A549 (cell line): ENCODE data around the gene PTGR2. TPM values are rescaled to one million over a fixed set of nuclear protein-coding genes. Genes with fewer than 3 reads are reported as not detected.

Experiments
- ATAC-seq, 2 experiments: fragments of 200-7000 bp in 1 of 2; fragments of >200 bp in 1 of 2; cut with Nextera tagmentation in 1 of 2; cut with Tn5 transposase in 1 of 2; 3 replicates each; pipeline versions ENCODE4 v1.8.0 to v1.9.1; 2018 to 2020; ENCODE audit warnings: mild to moderate bottlenecking in 1 of 2, moderate library complexity in 1 of 2
- CTCF ChIA-PET: fragments of 300-600 bp; sonication (Branson Sonifier 250); formaldehyde crosslinking; extraction: SDS; loops from one replicate; lab custom pipeline; 2021; ENCODE audit warnings: antibody characterized with exemption, inconsistent platforms; lab: Yijun Ruan, JAX
- POLR2A ChIA-PET: fragments of 350-600 bp; formaldehyde crosslinking; extraction: SDS; loops from one replicate; lab custom pipeline; 2021; ENCODE audit warnings: antibody characterized with exemption, inconsistent platforms; lab: Yijun Ruan, JAX
- DNase-seq, 2 experiments: peaks; one replicate each; pipeline versions ENCODE4 v3.0.0 to v3.0.0-alpha.2; 2011 to 2016; ENCODE audit warnings: low read depth in 1 of 2, low spot score in 1 of 2
- FAIRE-seq: peaks from 2 replicates; lab custom pipeline; 2011; peaks lifted over from hg19 to GRCh38; lab: Jason Lieb, UNC
- H3K27ac ChIP-seq, 2 experiments: fragments of >200 bp; sonication (Bioruptor Twin); formaldehyde crosslinking; 3 replicates each; pipeline ENCODE4 v1.5.1; 2016 to 2017
- H3K4me1 ChIP-seq: fragments of >200 bp; sonication (Bioruptor Twin); formaldehyde crosslinking; 3 replicates; pipeline ENCODE4 v1.6.1; 2016
- H3K4me2 ChIP-seq: fragments of >200 bp; sonication (Bioruptor Twin); formaldehyde crosslinking; 3 replicates; pipeline ENCODE4 v1.6.1; 2016
- H3K4me3 ChIP-seq: fragments of >200 bp; sonication (Bioruptor Twin); formaldehyde crosslinking; 3 replicates; pipeline ENCODE4 v1.5.1; 2016
- H3K9me3 ChIP-seq: fragments of >200 bp; sonication (Bioruptor Twin); formaldehyde crosslinking; 3 replicates; pipeline ENCODE4 v1.6.1; 2016
- BHLHE40 ChIP-seq: IDR thresholded peaks from 2 replicates; pipeline ENCODE4 v1.6.1; 2012; ENCODE audit warnings: low read depth, low read length, inconsistent platforms
- CEBPB ChIP-seq, 2 experiments: fragments of >200 bp in 1 of 2; sonication (Bioruptor Twin) in 1 of 2; formaldehyde crosslinking in 1 of 2; IDR thresholded peaks; 2 replicates each; pipeline ENCODE4 v1.6.1; 2012 to 2016
- EHF ChIP-seq: fragments of 250-450 bp; sonication (Bioruptor Pico); IDR thresholded peaks from 2 replicates; pipeline ENCODE4 v1.5.0; 2020; ENCODE audit warnings: mild to moderate bottlenecking
- EHMT2 ChIP-seq: fragments of 200-600 bp; sonication (generic); IDR thresholded peaks from 2 replicates; pipeline ENCODE4 v1.6.1; 2016; ENCODE audit warnings: antibody characterized with exemption, low read depth, mild to moderate bottlenecking, moderate library complexity
- ESRRA ChIP-seq: fragments of 150-350 bp; IDR thresholded peaks from 2 replicates; pipeline ENCODE4 v1.6.1; 2014; ENCODE audit warnings: mild to moderate bottlenecking, low read length, borderline replicate concordance
- FOSB ChIP-seq: fragments of 250-450 bp; sonication (Bioruptor Pico); IDR thresholded peaks from 2 replicates; pipeline ENCODE4 v1.5.0; 2020; ENCODE audit warnings: mild to moderate bottlenecking, moderate library complexity
- FOSL2 ChIP-seq, 2 experiments: fragments of 450-650 bp in 1 of 2; fragments of >200 bp in 1 of 2; sonication (Bioruptor Twin) in 1 of 2; formaldehyde crosslinking; IDR thresholded peaks; 2 replicates each; pipeline versions ENCODE4 v1.5.0 to v1.6.1; 2016 to 2020; ENCODE audit warnings: mild to moderate bottlenecking in 1 of 2, moderate library complexity in 1 of 2
- FOXS1 ChIP-seq: fragments of 250-450 bp; sonication (Bioruptor Pico); IDR thresholded peaks from 2 replicates; pipeline ENCODE4 v1.5.0; 2020; ENCODE audit warnings: mild to moderate bottlenecking, moderate library complexity
- GATA3 ChIP-seq: IDR thresholded peaks from 2 replicates; pipeline ENCODE4 v1.6.1; 2012; ENCODE audit warnings: borderline replicate concordance
- HOXB5 ChIP-seq: fragments of 250-450 bp; sonication (Bioruptor Pico); IDR thresholded peaks from 2 replicates; pipeline ENCODE4 v1.5.0; 2020; ENCODE audit warnings: mild to moderate bottlenecking, moderate library complexity
- MAFK ChIP-seq: fragments of 450-650 bp; IDR thresholded peaks from 2 replicates; pipeline ENCODE4 v1.6.1; 2014; ENCODE audit not compliant: partially characterized antibody
- MYC ChIP-seq: IDR thresholded peaks from 2 replicates; pipeline ENCODE4 v1.6.1; 2012; ENCODE audit warnings: mild to moderate bottlenecking, inconsistent platforms, low read length, improper control_type of control experiment, borderline replicate concordance
- POLR2AphosphoS2 ChIP-seq: conservative IDR thresholded peaks from 2 replicates; pipeline ENCODE4 v1.6.1; 2012; ENCODE audit warnings: low read length, improper control_type of control experiment, inconsistent platforms
- RARB ChIP-seq: fragments of 250-450 bp; sonication (Bioruptor Pico); IDR thresholded peaks from 2 replicates; pipeline ENCODE4 v1.8.0; 2021; ENCODE audit warnings: mild to moderate bottlenecking, moderate library complexity
- RCOR1 ChIP-seq: fragments of 150-350 bp; IDR thresholded peaks from 2 replicates; pipeline ENCODE4 v1.6.1; 2014; ENCODE audit warnings: antibody characterized with exemption, low read length, low read depth
- RFX5 ChIP-seq: fragments of 450-650 bp; IDR thresholded peaks from 2 replicates; pipeline ENCODE4 v1.7.1; 2014; ENCODE audit warnings: antibody characterized with exemption, mild to moderate bottlenecking, moderate library complexity
- TFCP2L1 ChIP-seq: fragments of 250-450 bp; sonication (Bioruptor Pico); IDR thresholded peaks from 2 replicates; pipeline ENCODE4 v1.5.0; 2021; ENCODE audit warnings: mild to moderate bottlenecking
- TP53 ChIP-seq: fragments of 250-450 bp; sonication (Bioruptor Pico); IDR thresholded peaks from 2 replicates; pipeline ENCODE4 v1.5.0; 2021; ENCODE audit warnings: mild to moderate bottlenecking, moderate library complexity
- WGBS: methylation state at CpG from one replicate; pipeline ENCODE4 v1.1.6; 2017; ENCODE audit errors: missing lambda C conversion rate; 5-methylcytosine and 5-hydroxymethylcytosine counted together
- polyA plus RNA-seq, 4 experiments: library from polyadenylated mRNA; depleted of rRNA in 3 of 4; stranded (reverse); fragments of >200 nt; fragmentation: RNase III in 1 of 4; extraction: RNeasy Plus Mini Kit Qiagen cat#74134 plus additional on column Dnase treatment in 1 of 4; gene quantifications; 2 replicates in 3 of 4; 3 replicates in 1 of 4; pipeline ENCODE4 v1.2.3, GENCODE V29; 2011 to 2017
- TF ChIP-seq, protein P1 (sequence below): fragments of >200 bp; sonication (Bioruptor Twin); formaldehyde crosslinking; IDR thresholded peaks from 2 replicates; pipeline ENCODE4 v1.6.1; 2016
- TF ChIP-seq, protein P2 (sequence below): fragments of >200 bp; sonication (Bioruptor Twin); formaldehyde crosslinking; IDR thresholded peaks from 3 replicates; pipeline ENCODE4 v1.5.1; 2016
- TF ChIP-seq, protein P3 (sequence below): fragments of 200-600 bp; sonication (generic); IDR thresholded peaks from 2 replicates; pipeline ENCODE4 v1.6.1; 2016; ENCODE audit warnings: antibody characterized with exemption, mild to moderate bottlenecking, moderate library complexity

PTGR2 gene
- polyA plus RNA-seq, 2 of the 4 experiments (the other 2 are of a cell fraction), result 13.5 to 30.5 TPM

DNA sequence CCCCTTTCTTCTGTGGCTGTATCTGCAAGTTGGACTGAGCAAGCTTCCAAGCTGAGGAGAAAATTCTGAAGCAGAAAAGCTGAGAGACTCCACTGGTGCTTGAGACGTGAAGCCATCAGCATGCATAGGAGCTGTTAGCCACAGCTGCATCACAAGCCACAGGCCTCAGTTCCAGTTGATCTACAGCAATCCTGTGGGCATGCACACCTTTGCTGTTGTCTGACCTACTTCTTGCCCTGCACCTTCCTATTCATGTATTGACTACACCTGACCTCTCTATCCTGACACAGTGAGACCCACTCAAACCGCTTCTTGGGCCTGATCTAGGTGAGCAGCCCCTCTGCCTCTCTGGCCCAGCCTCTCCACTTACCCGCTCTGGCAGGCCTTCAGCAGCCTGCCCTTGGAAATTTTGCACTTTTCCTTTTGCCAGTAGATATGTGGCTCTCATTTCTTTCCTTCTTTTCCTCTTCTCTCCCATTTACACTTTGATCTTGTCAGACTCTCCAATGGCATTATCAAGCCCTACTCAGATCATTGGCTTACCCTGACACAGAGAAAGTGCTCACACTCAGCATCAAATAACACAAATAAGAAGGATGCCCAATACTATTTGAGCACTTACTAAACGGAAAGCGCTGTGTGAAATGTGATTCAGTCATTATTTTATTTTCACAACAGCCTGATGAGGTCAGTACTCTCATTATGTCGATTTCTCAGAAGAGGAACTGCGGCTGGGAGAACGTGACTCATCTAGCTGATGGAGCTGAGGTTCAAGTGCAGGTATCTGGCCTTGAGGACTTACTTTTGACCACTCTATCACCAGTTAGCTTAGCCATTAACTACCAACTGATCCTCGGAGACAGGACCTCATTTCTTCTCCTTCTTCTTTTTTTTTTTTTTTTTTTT is 21.9 kb upstream of the PTGR2 start:
- CTCF ChIA-PET, result interaction anchor here (0.9 to 11.9 kb wide), 4 partner anchors 11 to 103 kb away, joined by 3 to 191 read pairs (median 21); no protein-coding TSS in a partner anchor
- no peak for TF ChIP-seq RCOR1
- no peak for TF ChIP-seq FOSL2 (IDR thresholded peaks at IDR 0.05)
- peak; percentile 50; the same call in 1 of the 2 replicates for TF ChIP-seq FOSL2 (CRISPR knock-in tag; IDR thresholded peaks at IDR 0.05)
- FAIRE-seq, result no peak

DNA sequence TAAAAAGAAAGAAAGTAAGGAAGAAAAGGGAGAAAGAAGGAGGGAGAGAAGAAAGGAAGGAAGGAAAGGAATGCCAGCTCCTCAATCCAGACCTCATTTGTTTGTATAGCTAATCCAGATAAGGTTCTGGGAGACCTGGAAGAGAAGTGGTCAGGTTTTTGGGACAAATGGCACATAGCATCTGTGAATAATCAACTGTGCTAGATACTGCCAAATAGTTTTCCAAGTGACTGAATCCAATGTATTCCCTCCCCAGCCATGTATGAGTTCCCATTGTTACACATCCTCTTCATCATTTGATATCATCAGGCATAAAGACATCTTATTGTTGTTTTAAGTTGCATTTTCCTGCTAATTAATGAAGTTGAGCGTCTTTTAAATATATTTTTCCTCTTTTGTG is 18.6 kb upstream of the PTGR2 start:
- WGBS, result 44% methylated on average over 1 of the region's 1 CpG
- TF ChIP-seq FOSL2 (IDR thresholded peaks at IDR 0.05) (no peak), FOSL2 (CRISPR knock-in tag; IDR thresholded peaks at IDR 0.05) (no peak), TFCP2L1 (CRISPR knock-in tag) (no peak)
- TF ChIP-seq, protein P1, sequence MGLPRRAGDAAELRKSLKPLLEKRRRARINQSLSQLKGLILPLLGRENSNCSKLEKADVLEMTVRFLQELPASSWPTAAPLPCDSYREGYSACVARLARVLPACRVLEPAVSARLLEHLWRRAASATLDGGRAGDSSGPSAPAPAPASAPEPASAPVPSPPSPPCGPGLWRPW, result no peak
- no peak for DNase-seq
- ChIA-PET CTCF (interaction anchor here (1.3 to 11.9 kb wide), 2 partner anchors 11 to 106 kb away, joined by 4 to 191 read pairs; no protein-coding TSS in a partner anchor), POLR2A (interaction anchor here (2.0 kb wide), 1 partner anchor 19 kb away, joined by 9 read pairs; the partner anchor contains the start of gene PTGR2)
- Histone ChIP-seq H3K4me3 (no peak overlapping the region), H3K4me1 (peaks cover 27% of the 10 kb centered on the region), H3K4me2 (peak overlapping the region; percentile 57), H3K9me3 (no peaks in the 10 kb centered on the region), H3K27ac (peak overlapping the region; percentile 53 to 81)
- peak in 1 of 2 experiments; percentile 24; a peak in 1 of 6 replicates for ATAC-seq
- no peak for FAIRE-seq

More for the DNA sequence above, 21.9 kb upstream of the PTGR2 start:
- Histone ChIP-seq H3K4me2 (0 out of 3 replicates have a peak overlapping the region, but pooled peaks have one; percentile 15), H3K27ac (peak overlapping the region in 1 of 2 experiments; percentile 55; a peak in 2 of 6 replicates), H3K4me3 (no peak overlapping the region), H3K9me3 (no peaks in the 10 kb centered on the region), H3K4me1 (peaks cover 22% of the 10 kb centered on the region)
- POLR2A ChIA-PET, result interaction anchor here (0.6 kb wide), 2 partner anchors 44 to 1525 kb away, joined by 3 to 4 read pairs; no protein-coding TSS in a partner anchor
- WGBS, result 73% methylated on average over 9 of the region's 9 CpGs
- DNase-seq, result peak in 1 of 2 experiments; percentile 43
- ATAC-seq, result 0 out of 6 replicates have a peak, but pooled peaks of 1 of the 2 experiments have one; percentile 32

DNA sequence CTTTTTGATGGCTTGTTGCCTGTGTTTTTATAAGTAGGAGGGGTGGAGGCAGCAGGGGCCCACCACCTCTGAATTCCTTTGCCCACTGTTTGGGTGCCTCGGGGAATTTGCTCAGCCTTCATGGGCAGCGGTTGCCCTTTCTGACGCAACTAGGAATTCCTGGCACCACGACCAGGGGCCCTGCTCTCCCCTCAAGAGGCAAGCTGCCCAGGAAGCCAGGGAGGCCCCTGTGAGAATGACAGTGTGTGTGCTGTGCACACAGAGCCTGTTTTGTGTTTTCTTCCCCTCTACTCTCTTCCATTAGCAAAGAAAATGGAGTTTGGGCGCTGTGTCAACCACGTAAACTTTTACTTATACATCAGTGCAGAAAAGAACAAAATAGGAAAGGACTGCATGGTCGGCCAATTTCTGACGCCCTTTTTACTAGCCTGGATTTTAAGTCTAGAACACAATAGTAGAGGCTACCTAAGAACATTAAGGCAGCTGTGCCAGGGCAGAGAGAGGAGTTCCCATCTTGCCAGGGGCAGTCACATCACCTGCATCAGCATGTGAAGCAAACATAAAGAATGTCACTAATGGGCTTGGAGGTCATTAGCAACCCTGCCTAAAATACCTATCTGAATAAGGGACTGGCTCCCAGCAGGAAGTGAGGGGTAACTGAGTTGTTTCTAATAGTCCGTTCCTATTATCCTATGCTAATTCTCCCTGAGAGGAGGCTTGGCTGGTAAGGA is 17.9 kb upstream of the PTGR2 start:
- CTCF ChIA-PET, result interaction anchor here (1.3 to 11.9 kb wide), 2 partner anchors 10 to 106 kb away, joined by 4 to 191 read pairs; no protein-coding TSS in a partner anchor
- whole genome bisulfite sequencing, result 44% methylated on average over 9 of the region's 9 CpGs

DNA sequence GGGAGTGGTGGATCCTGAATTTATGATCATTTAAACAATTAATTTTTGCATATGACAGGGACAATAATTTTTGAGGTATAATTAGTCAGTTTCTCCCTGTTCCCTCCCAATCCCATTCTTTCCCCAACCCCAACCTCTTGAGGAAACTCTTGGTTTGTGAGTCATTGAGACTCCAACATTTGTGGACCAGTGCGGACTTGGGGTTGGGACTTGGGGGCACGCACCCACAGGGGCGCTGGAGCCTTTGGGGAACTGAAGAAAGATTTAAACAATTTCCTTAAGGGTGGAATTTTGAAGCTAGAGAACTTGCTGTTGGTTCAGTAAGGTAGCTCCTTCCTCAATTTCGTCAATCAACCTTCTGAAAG is 17.4 kb upstream of the PTGR2 start:
- H3K4me1 ChIP-seq, result peaks cover 33% of the 10 kb centered on the region
- H3K4me2 ChIP-seq, result peak overlapping the region; percentile 57
- no peaks in the 10 kb centered on the region for H3K9me3 ChIP-seq
- CTCF ChIA-PET, result no interaction called here
- FAIRE-seq (no peak), DNase-seq (no peak), ATAC-seq (no peak)
- POLR2A ChIA-PET, result interaction anchor here (0.6 to 2.0 kb wide), 2 partner anchors 17 to 558 kb away, joined by 3 to 9 read pairs; partner anchors contain the start of gene PTGR2
- peak overlapping the region; percentile 53 to 81 for H3K27ac ChIP-seq
- no peak overlapping the region for H3K4me3 ChIP-seq
- 87% methylated on average over 4 of the region's 4 CpGs for WGBS
- TF ChIP-seq, protein P2, sequence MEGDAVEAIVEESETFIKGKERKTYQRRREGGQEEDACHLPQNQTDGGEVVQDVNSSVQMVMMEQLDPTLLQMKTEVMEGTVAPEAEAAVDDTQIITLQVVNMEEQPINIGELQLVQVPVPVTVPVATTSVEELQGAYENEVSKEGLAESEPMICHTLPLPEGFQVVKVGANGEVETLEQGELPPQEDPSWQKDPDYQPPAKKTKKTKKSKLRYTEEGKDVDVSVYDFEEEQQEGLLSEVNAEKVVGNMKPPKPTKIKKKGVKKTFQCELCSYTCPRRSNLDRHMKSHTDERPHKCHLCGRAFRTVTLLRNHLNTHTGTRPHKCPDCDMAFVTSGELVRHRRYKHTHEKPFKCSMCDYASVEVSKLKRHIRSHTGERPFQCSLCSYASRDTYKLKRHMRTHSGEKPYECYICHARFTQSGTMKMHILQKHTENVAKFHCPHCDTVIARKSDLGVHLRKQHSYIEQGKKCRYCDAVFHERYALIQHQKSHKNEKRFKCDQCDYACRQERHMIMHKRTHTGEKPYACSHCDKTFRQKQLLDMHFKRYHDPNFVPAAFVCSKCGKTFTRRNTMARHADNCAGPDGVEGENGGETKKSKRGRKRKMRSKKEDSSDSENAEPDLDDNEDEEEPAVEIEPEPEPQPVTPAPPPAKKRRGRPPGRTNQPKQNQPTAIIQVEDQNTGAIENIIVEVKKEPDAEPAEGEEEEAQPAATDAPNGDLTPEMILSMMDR, result no peak
- TF ChIP-seq, protein P3, sequence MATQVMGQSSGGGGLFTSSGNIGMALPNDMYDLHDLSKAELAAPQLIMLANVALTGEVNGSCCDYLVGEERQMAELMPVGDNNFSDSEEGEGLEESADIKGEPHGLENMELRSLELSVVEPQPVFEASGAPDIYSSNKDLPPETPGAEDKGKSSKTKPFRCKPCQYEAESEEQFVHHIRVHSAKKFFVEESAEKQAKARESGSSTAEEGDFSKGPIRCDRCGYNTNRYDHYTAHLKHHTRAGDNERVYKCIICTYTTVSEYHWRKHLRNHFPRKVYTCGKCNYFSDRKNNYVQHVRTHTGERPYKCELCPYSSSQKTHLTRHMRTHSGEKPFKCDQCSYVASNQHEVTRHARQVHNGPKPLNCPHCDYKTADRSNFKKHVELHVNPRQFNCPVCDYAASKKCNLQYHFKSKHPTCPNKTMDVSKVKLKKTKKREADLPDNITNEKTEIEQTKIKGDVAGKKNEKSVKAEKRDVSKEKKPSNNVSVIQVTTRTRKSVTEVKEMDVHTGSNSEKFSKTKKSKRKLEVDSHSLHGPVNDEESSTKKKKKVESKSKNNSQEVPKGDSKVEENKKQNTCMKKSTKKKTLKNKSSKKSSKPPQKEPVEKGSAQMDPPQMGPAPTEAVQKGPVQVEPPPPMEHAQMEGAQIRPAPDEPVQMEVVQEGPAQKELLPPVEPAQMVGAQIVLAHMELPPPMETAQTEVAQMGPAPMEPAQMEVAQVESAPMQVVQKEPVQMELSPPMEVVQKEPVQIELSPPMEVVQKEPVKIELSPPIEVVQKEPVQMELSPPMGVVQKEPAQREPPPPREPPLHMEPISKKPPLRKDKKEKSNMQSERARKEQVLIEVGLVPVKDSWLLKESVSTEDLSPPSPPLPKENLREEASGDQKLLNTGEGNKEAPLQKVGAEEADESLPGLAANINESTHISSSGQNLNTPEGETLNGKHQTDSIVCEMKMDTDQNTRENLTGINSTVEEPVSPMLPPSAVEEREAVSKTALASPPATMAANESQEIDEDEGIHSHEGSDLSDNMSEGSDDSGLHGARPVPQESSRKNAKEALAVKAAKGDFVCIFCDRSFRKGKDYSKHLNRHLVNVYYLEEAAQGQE, result no peak
- TF ChIP-seq RARB (CRISPR knock-in tag) (no peak), MAFK (no peak), FOSB (CRISPR knock-in tag) (no peak), FOXS1 (CRISPR knock-in tag) (no peak), MYC (no peak), EHMT2 (no peak), POLR2AphosphoS2 (no peak), TP53 (no peak), ESRRA (no peak), BHLHE40 (no peak), RFX5 (no peak), HOXB5 (no peak)

More for the DNA sequence above, 17.9 kb upstream of the PTGR2 start:
- POLR2A ChIA-PET, result interaction anchor here (0.6 to 2.0 kb wide), 2 partner anchors 18 to 558 kb away, joined by 3 to 9 read pairs; partner anchors contain the start of gene PTGR2
- no peak for FAIRE-seq
- Histone ChIP-seq H3K4me2 (peak overlapping the region; percentile 57), H3K27ac (peak overlapping the region; percentile 53 to 81), H3K4me1 (peaks cover 27% of the 10 kb centered on the region), H3K9me3 (no peaks in the 10 kb centered on the region), H3K4me3 (no peak overlapping the region)
- no peak for TF ChIP-seq EHF (CRISPR knock-in tag)
- peak; percentile 9; the same call in 1 of the 2 replicates for TF ChIP-seq GATA3
- peak in 1 of 2 experiments; percentile 56; a peak in 2 of 4 replicates for TF ChIP-seq CEBPB (IDR thresholded peaks at IDR 0.05)
- ATAC-seq, result peak; percentile 16 to 74; a peak in 3 of 6 replicates
- DNase-seq, result peak in 1 of 2 experiments; percentile 47
